Liver (tissue), 9 donors: Measurements from ENCODE around the gene SLC25A21. TPM values are rescaled to one million over a fixed set of nuclear protein-coding genes. Genes with fewer than 3 reads are reported as not detected.

Experiments used
- DNase-seq: peaks from one replicate; pipeline ENCODE4 v3.0.0-alpha.2; 2017; ENCODE audit warnings: low spot score
- H3K27ac ChIP-seq, 2 donors: one replicate each; pipeline ENCODE4 v1.7.0; 2013; ENCODE audit warnings: inconsistent platforms in 2 of 2, low read length in 2 of 2, control low read depth in 1 of 2, low read depth in 1 of 2, mild to moderate bottlenecking in 1 of 2
- H3K27me3 ChIP-seq, 4 donors: one replicate each; pipeline versions ENCODE4 v1.6.1 to v1.7.0; 2013; ENCODE audit warnings: low read length in 3 of 4, inconsistent platforms in 1 of 4, mild to moderate bottlenecking in 1 of 4, moderate library complexity in 1 of 4; ENCODE audit not compliant: control insufficient read depth in 4 of 4, insufficient read depth in 4 of 4
- H3K36me3 ChIP-seq, 4 donors: one replicate each; pipeline versions ENCODE4 v1.6.1 to v1.7.0; 2013; ENCODE audit warnings: low read length in 3 of 4, mild to moderate bottlenecking in 3 of 4, low read depth in 1 of 4, moderate library complexity in 1 of 4; ENCODE audit not compliant: control insufficient read depth in 4 of 4, insufficient read depth in 3 of 4
- H3K4me1 ChIP-seq, 4 donors: one replicate each; pipeline versions ENCODE4 v1.6.1 to v1.7.0; 2013; ENCODE audit warnings: low read length in 3 of 4, mild to moderate bottlenecking in 3 of 4, moderate library complexity in 1 of 4; ENCODE audit not compliant: control insufficient read depth in 4 of 4, insufficient read depth in 4 of 4
- H3K4me3 ChIP-seq, 3 donors: one replicate each; pipeline versions ENCODE4 v1.6.1 to v1.7.0; 2013; ENCODE audit warnings: low read length in 3 of 3, control low read depth in 1 of 3, low read depth in 1 of 3, mild to moderate bottlenecking in 1 of 3
- H3K9ac ChIP-seq, 2 donors: one replicate each; pipeline ENCODE4 v1.7.0; 2013; ENCODE audit warnings: low read length in 2 of 2, mild to moderate bottlenecking in 2 of 2, moderate library complexity in 2 of 2, control low read depth in 1 of 2, low read depth in 1 of 2
- H3K9me3 ChIP-seq, 4 donors: one replicate each; pipeline versions ENCODE4 v1.6.1 to v1.7.0; 2013; ENCODE audit warnings: low read length in 3 of 4; ENCODE audit not compliant: control insufficient read depth in 4 of 4
- EGR1 ChIP-seq, 2 donors: IDR thresholded peaks; 2 replicates each; pipeline ENCODE4 v1.6.1; 2016 to 2018; ENCODE audit warnings: antibody characterized with exemption in 2 of 2, low read depth in 2 of 2
- FOXA1 ChIP-seq: IDR thresholded peaks from 2 replicates; pipeline ENCODE4 v1.6.1; 2016; ENCODE audit warnings: antibody characterized with exemption
- FOXA2 ChIP-seq: IDR thresholded peaks from 2 replicates; pipeline ENCODE4 v1.6.1; 2016; ENCODE audit warnings: antibody characterized with exemption
- GABPA ChIP-seq, 2 donors: IDR thresholded peaks in 1 of 2; conservative IDR thresholded peaks in 1 of 2; 2 replicates each; pipeline ENCODE4 v1.6.1; 2016; ENCODE audit warnings: antibody characterized with exemption in 2 of 2, mild to moderate bottlenecking in 1 of 2, moderate library complexity in 1 of 2
- HNF4A ChIP-seq, 2 donors: conservative IDR thresholded peaks; 2 replicates each; pipeline ENCODE4 v1.6.1; 2016; ENCODE audit warnings: antibody characterized with exemption in 2 of 2, mild to moderate bottlenecking in 2 of 2
- HNF4G ChIP-seq: IDR thresholded peaks from 2 replicates; pipeline ENCODE4 v1.6.1; 2016; ENCODE audit warnings: antibody characterized with exemption
- JUND ChIP-seq, 2 donors: IDR thresholded peaks; 2 replicates each; pipeline ENCODE4 v1.6.1; 2016; ENCODE audit warnings: antibody characterized with exemption in 2 of 2
- MAX ChIP-seq: IDR thresholded peaks from 2 replicates; pipeline ENCODE4 v1.6.1; 2016; ENCODE audit warnings: antibody characterized with exemption
- NR2F2 ChIP-seq: IDR thresholded peaks from 2 replicates; pipeline ENCODE4 v1.6.1; 2016; ENCODE audit warnings: antibody characterized with exemption
- RAD21 ChIP-seq, 2 donors: IDR thresholded peaks; 2 replicates each; pipeline ENCODE4 v1.6.1; 2016; ENCODE audit warnings: antibody characterized with exemption in 2 of 2, mild to moderate bottlenecking in 2 of 2
- RXRA ChIP-seq, 2 donors: IDR thresholded peaks; 2 replicates each; pipeline ENCODE4 v1.6.1; 2017 to 2018; ENCODE audit warnings: antibody characterized with exemption in 2 of 2, mild to moderate bottlenecking in 1 of 2
- SP1 ChIP-seq: IDR thresholded peaks from 2 replicates; pipeline ENCODE4 v1.6.1; 2018; ENCODE audit warnings: antibody characterized with exemption, mild to moderate bottlenecking
- TAF1 ChIP-seq: conservative IDR thresholded peaks from 2 replicates; pipeline ENCODE4 v1.6.1; 2016; ENCODE audit warnings: antibody characterized with exemption, mild to moderate bottlenecking
- YY1 ChIP-seq: IDR thresholded peaks from 2 replicates; pipeline ENCODE4 v1.6.1; 2016; ENCODE audit warnings: antibody characterized with exemption, mild to moderate bottlenecking
- WGBS: extraction: QIAGEN DNeasy Blood & Tissue Kit; methylation state at CpG from one replicate; pipeline ENCODE4 v1.1.7; 2013; 5-methylcytosine and 5-hydroxymethylcytosine counted together
- polyA plus RNA-seq, 2 donors: library from polyadenylated mRNA; stranded (reverse) in 1 of 2; unstranded in 1 of 2; fragments of 200-250 nt in 1 of 2; fragments of >200 nt in 1 of 2; fragmentation: Nextera tagmentation in 1 of 2; extraction: Ambion mirVana in 1 of 2; gene quantifications; one replicate each; pipeline versions ENCODE4 v1.2.1 to v1.2.3, GENCODE V29; 2013 to 2015
- total RNA-seq, 2 donors: library from RNA; depleted of rRNA; stranded (reverse); fragments of >200 nt; gene quantifications; one replicate each; pipeline ENCODE4 v1.2.3, GENCODE V29; 2014
- TF ChIP-seq, protein P1 (sequence below): IDR thresholded peaks from 2 replicates; pipeline ENCODE4 v1.6.1; 2016; ENCODE audit warnings: antibody characterized with exemption
- TF ChIP-seq, protein P2 (sequence below): fragments of 150-350 bp; IDR thresholded peaks from 2 replicates; pipeline ENCODE4 v1.5.1; 2017; ENCODE audit warnings: improper control_type of control experiment, low read depth, low read length; ENCODE audit not compliant: missing input control
- TF ChIP-seq, protein P3 (sequence below): IDR thresholded peaks from 2 replicates; pipeline ENCODE4 v1.6.1; 2016; ENCODE audit warnings: antibody characterized with exemption
- TF ChIP-seq, protein P4 (sequence below): IDR thresholded peaks from 2 replicates; pipeline ENCODE4 v1.6.1; 2016; ENCODE audit warnings: antibody characterized with exemption, mild to moderate bottlenecking
- donor health status: healthy.
- donor health status: healthy.
- donor health status: healthy.
- donor health status: healthy.
- donor health status: healthy.

SLC25A21 gene
- total and polyA plus RNA-seq, 4 donors = 0.13 to 24.3 (median 0.23) TPM

- H3K9ac ChIP-seq = no peak overlapping the region
- H3K27ac ChIP-seq = no peak overlapping the region
- TF ChIP-seq, protein P1, sequence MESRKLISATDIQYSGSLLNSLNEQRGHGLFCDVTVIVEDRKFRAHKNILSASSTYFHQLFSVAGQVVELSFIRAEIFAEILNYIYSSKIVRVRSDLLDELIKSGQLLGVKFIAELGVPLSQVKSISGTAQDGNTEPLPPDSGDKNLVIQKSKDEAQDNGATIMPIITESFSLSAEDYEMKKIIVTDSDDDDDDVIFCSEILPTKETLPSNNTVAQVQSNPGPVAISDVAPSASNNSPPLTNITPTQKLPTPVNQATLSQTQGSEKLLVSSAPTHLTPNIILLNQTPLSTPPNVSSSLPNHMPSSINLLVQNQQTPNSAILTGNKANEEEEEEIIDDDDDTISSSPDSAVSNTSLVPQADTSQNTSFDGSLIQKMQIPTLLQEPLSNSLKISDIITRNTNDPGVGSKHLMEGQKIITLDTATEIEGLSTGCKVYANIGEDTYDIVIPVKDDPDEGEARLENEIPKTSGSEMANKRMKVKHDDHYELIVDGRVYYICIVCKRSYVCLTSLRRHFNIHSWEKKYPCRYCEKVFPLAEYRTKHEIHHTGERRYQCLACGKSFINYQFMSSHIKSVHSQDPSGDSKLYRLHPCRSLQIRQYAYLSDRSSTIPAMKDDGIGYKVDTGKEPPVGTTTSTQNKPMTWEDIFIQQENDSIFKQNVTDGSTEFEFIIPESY = no peak
- no peak for TF ChIP-seq HNF4A (conservative IDR thresholded peaks at IDR 0.05)
- no peak for TF ChIP-seq FOXA2
- TF ChIP-seq RAD21 (IDR thresholded peaks at IDR 0.05) = peak; percentile 44 to 67
- TF ChIP-seq, protein P2, sequence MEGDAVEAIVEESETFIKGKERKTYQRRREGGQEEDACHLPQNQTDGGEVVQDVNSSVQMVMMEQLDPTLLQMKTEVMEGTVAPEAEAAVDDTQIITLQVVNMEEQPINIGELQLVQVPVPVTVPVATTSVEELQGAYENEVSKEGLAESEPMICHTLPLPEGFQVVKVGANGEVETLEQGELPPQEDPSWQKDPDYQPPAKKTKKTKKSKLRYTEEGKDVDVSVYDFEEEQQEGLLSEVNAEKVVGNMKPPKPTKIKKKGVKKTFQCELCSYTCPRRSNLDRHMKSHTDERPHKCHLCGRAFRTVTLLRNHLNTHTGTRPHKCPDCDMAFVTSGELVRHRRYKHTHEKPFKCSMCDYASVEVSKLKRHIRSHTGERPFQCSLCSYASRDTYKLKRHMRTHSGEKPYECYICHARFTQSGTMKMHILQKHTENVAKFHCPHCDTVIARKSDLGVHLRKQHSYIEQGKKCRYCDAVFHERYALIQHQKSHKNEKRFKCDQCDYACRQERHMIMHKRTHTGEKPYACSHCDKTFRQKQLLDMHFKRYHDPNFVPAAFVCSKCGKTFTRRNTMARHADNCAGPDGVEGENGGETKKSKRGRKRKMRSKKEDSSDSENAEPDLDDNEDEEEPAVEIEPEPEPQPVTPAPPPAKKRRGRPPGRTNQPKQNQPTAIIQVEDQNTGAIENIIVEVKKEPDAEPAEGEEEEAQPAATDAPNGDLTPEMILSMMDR = peak; percentile 31
- H3K27me3 ChIP-seq = peaks cover 4 to 37% (median 14%) of the 10 kb centered on the region in 4 donors
- H3K36me3 ChIP-seq = no peaks in the 10 kb centered on the region
- peak overlapping the region in 2 of 3 donors; percentile 34 to 42 for H3K4me3 ChIP-seq
- peaks cover 3 to 17% (median 12%) of the 10 kb centered on the region in 4 donors for H3K4me1 ChIP-seq
- DNase-seq = no peak
- WGBS = 4% methylated on average over 62 of the region's 62 CpGs
- no peaks in the 10 kb centered on the region for H3K9me3 ChIP-seq
These were observed 524.3 kb downstream of the SLC25A21 start for GRCh38 chr14:36647824-36648753.

GRCh38 chr14:36647417-36647823 lies 525.0 kb downstream of the SLC25A21 start:
- Histone ChIP-seq H3K27me3 (peaks cover 4 to 33% (median 12%) of the 10 kb centered on the region in 4 donors), H3K27ac (no peak overlapping the region)
- 2% methylated on average over 34 of the region's 34 CpGs for WGBS

More at GRCh38 chr14:36647417-36647823, 525.0 kb downstream of the SLC25A21 start:
- no peak overlapping the region for H3K9ac ChIP-seq
- DNase-seq = no peak
- no peaks in the 10 kb centered on the region for H3K36me3 ChIP-seq
- H3K4me3 ChIP-seq = peak overlapping the region in 1 of 3 donors; percentile 34
- no peaks in the 10 kb centered on the region for H3K9me3 ChIP-seq
- no peak for TF ChIP-seq FOXA1
- TF ChIP-seq, protein P2 = no peak
- TF ChIP-seq GABPA (IDR thresholded peaks at IDR 0.05 in 1 of 2, conservative IDR thresholded peaks at IDR 0.05 in 1 of 2) = no peak
- TF ChIP-seq JUND (IDR thresholded peaks at IDR 0.05) = no peak
- TF ChIP-seq RAD21 (IDR thresholded peaks at IDR 0.05) = no peak
- TF ChIP-seq HNF4A (conservative IDR thresholded peaks at IDR 0.05) = no peak
- no peak for TF ChIP-seq NR2F2
- TF ChIP-seq, protein P1 = no peak
- no peak for TF ChIP-seq SP1
- TF ChIP-seq TAF1 = no peak
- TF ChIP-seq EGR1 (IDR thresholded peaks at IDR 0.05; ENCODE audit: low read depth in 2 of 2) = no peak
- TF ChIP-seq FOXA2 = no peak
- no peak for TF ChIP-seq HNF4G
- TF ChIP-seq, protein P3, sequence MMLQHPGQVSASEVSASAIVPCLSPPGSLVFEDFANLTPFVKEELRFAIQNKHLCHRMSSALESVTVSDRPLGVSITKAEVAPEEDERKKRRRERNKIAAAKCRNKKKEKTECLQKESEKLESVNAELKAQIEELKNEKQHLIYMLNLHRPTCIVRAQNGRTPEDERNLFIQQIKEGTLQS = no peak
- TF ChIP-seq, protein P4, sequence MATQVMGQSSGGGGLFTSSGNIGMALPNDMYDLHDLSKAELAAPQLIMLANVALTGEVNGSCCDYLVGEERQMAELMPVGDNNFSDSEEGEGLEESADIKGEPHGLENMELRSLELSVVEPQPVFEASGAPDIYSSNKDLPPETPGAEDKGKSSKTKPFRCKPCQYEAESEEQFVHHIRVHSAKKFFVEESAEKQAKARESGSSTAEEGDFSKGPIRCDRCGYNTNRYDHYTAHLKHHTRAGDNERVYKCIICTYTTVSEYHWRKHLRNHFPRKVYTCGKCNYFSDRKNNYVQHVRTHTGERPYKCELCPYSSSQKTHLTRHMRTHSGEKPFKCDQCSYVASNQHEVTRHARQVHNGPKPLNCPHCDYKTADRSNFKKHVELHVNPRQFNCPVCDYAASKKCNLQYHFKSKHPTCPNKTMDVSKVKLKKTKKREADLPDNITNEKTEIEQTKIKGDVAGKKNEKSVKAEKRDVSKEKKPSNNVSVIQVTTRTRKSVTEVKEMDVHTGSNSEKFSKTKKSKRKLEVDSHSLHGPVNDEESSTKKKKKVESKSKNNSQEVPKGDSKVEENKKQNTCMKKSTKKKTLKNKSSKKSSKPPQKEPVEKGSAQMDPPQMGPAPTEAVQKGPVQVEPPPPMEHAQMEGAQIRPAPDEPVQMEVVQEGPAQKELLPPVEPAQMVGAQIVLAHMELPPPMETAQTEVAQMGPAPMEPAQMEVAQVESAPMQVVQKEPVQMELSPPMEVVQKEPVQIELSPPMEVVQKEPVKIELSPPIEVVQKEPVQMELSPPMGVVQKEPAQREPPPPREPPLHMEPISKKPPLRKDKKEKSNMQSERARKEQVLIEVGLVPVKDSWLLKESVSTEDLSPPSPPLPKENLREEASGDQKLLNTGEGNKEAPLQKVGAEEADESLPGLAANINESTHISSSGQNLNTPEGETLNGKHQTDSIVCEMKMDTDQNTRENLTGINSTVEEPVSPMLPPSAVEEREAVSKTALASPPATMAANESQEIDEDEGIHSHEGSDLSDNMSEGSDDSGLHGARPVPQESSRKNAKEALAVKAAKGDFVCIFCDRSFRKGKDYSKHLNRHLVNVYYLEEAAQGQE = no peak
- TF ChIP-seq YY1 = no peak
- TF ChIP-seq MAX = no peak
- no peak for TF ChIP-seq RXRA (IDR thresholded peaks at IDR 0.05)
- peaks cover 3 to 17% (median 12%) of the 10 kb centered on the region in 4 donors for H3K4me1 ChIP-seq
